Epithelial cell of prostate (primary cell): ENCODE data around the gene PPCS.

Source experiments
- DNase-seq: peaks from one replicate; pipeline ENCODE4 v3.0.0-alpha.2; 2011; ENCODE audit warnings: low read depth, low spot score
- H3K27ac ChIP-seq: fragments of 450-650 bp; 2 replicates; pipeline ENCODE4 v1.5.1; 2017; ENCODE audit warnings: mild to moderate bottlenecking

PPCS gene

DNA sequence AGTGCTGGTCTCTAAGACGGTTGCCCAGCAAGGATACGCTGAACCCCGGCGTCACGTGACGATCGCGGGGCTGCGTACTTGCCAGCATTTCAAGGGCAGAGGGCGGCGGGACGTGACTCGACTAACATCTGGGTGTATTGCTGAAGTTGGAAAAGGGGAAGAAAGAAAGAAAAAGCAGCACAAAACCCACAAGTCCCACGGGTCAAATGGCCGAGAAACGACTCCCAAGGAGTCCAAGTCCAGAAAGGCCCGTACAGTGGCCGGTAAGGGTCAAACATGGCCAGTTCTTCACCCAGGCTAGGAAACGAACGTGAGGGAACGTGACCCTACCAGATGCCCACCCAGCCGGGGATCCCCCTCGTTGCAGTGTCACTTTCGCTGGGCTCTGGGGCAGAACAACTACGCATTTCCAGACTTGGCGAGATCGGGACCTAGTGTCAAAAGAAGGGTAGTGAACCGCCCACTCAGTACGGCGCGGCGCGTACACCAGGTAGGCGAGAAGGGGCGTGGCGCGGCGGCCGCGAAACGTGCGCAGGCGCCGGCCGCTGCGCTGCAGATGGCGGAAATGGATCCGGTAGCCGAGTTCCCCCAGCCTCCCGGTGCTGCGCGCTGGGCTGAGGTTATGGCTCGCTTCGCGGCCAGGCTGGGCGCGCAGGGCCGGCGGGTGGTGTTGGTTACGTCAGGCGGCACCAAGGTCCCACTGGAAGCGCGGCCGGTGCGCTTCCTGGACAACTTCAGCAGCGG is at the start of gene PPCS, which contains the start of gene ZMYND12:
PPCS (plus strand) TSS at position 534 of the 744 bp plus-strand sequence; CDS start at position 557, 23 bp downstream.
ZMYND12 (minus strand) TSS at position 13 of the 744 bp plus-strand sequence. CDS start 25 bp downstream, outside the sequence.
- peak within 1 kb of the TSS; percentile 83 for H3K27ac ChIP-seq
- peak; percentile 40 for DNase-seq

DNA sequence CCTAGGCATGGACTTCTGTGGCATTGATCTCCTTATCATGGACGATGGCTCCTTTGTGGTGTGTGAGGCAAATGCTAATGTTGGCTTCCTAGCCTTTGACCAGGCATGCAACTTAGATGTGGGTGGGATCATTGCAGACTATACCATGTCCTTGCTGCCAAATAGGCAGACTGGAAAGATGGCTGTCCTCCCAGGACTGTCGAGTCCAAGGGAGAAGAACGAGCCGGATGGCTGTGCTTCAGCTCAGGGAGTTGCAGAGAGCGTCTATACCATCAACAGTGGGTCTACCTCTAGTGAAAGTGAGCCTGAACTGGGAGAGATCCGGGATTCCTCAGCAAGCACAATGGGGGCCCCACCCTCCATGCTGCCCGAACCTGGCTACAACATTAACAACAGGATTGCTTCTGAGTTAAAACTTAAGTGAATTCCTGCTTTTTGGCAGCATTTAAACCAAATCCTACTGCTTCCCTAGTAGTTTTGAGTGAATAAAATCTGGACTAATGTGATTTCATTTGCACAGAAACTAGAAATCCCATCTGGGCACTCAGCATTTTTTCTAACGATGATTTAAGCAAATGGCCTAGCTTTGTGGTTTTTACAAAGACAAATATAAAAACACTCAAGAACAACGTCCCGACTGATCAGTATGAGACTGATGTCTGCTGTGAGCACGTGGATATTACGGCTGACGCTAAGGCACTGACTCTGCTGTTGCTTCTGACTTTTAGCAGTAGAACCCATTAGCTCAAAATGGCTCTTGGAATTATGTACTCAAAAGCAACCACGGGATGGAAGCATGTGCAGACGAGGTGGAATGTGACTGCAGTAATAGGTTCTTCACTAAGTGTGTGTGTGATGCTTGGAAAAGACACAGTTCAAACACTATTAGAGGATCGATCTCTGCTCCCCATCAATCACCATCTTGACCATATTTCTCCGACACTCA is 41.5 kb upstream of the PPCS start:
- H3K27ac ChIP-seq = no peak overlapping the region
- DNase-seq = no peak

DNA sequence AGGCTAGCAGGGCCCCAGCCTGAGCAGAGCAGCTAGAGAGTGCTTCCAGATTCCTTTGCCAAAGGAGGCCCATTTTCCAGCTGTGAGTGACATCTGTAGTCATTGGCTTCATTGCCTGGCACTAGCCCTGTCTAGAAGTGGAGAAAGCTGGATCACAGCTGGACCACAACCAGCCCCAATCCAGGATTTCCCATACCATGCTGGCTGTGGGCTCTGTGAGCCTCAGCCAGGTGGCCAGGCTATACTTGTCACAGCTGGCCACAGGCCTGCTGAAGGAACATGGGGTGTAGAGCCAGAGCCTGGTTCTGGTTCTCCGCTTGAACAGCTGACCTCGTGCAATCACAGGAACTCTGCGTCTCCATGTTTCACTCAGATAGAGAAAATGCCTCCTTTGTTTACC is 39.2 kb upstream of the PPCS start:
- H3K27ac ChIP-seq = no peak overlapping the region
- DNase-seq = no peak

DNA sequence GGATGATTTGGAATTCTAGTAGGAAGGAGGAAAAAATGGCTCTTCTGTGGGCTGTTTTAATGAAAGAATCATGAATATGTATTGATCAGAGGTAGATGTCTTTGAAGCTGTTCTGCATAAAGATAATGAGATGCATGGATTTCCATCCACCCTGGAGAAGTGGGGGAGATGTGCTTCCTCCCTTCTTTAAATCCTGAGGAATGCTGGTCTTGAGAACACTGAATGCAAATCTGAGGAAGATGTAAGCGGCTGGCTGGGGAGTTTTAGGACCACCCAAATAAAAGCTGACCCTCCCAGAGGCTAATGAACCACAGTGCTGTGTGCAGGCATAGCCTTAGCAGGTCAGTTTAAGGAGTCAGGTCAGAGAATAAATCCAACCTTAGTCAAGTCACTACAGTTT is 37.8 kb upstream of the PPCS start:
- DNase-seq = no peak
- no peak overlapping the region for H3K27ac ChIP-seq

DNA sequence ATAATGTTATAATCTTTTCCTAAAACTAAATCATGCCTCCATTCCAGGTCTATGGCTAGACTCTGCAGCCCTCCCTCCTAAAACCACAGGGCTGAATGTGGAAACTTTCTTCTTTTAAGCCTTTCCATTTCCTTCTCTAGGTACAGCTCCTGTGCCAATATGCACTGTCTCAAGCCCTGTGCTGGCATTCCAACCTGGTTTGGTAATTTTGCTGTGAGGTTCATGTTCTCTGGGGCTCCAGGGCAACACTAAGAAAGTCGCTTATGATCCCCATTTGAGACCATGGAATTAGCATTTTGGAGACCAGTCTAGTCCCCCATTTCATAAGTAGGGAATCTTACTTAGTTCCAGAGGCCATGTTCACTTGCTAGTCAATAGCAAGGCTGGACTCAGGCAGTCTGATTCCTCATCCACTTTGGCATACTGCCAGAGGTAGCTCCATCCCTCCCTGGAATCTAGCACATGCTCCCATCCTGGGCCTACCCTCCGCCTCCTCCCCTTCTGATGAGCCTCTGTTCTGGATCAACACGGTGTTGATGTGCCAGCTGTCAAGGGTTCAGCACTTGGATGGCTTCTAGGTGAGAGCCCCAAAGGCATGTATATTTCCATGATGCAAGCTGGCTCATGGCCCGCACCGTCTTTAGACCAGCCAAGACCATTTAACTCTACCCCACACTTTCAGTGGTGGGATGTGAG is 37.1 kb upstream of the PPCS start:
- H3K27ac ChIP-seq = no peak overlapping the region
- DNase-seq = no peak

DNA sequence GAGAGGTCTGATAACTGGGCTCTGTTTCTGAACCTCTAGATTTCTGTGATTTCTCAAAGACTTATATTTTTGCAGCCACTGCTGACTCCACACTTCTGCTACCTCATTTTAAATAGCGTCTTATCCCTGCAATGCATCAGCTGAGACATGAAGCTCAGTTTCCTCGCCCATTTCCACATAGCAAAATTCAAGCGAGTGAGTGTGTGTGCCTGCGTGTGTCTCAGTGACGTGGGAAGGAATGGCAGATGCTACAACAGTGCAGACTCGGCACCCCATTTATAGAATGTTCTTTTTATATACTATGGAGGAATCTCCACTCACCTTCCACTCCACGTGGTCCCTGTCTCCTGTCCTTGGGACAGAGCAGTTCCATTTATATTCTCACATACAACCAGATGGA is 36.2 kb upstream of the PPCS start:
- no peak overlapping the region for H3K27ac ChIP-seq
- DNase-seq = no peak

DNA sequence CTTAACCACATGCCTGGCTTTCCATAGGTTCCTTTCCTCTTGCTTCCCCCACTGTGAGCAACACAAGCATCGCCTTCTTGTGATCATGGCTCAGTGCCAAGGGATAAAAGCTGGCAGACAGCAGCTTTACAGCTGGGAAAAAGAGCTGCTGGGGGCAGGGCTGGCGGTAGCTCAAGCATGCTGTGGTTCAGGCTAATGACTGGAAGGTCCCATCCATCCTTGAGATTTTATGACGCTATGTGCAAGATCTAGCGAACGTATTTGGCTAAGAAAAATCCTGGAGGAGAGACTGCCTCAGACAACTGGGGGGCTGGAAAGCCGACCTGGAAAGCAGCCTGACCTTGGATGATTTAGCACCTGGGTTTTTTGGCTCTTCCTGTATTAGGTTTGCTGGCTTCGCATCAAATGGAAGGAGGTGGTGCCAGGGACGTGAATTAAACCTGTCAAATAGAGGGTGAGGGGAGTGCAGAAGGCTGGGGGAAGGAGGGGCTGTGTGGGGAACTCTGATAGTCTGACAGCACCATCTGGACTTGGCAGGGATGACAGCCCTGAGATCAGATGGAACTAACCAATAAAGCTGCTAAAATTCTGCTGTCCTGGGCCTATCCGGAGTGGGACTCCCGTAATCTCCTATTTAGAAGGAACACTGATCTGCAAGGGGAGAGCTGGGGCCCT is 35.3 kb upstream of the PPCS start:
- DNase-seq = peak; percentile 5
- H3K27ac ChIP-seq = no peak overlapping the region

DNA sequence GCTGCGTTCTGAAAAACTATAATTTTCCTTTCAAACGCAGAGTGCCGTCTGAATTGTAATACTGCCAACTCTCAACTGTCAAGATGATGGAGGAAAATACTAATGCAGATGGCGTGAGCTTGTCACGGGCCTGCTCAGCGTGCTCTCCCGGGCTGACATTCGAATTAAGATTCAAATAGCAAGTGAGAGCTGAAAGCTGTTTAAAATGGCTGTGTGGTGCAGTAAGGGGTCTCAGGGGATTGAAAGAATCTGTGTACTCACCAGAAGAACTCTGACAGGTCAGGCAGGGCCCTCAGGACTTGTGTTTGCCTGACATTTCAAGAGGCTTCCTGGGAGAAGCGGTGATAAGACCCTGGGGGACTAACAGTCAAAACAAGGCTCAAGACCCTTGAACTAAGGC is 33.6 kb upstream of the PPCS start:
- no peak for DNase-seq
- no peak overlapping the region for H3K27ac ChIP-seq

DNA sequence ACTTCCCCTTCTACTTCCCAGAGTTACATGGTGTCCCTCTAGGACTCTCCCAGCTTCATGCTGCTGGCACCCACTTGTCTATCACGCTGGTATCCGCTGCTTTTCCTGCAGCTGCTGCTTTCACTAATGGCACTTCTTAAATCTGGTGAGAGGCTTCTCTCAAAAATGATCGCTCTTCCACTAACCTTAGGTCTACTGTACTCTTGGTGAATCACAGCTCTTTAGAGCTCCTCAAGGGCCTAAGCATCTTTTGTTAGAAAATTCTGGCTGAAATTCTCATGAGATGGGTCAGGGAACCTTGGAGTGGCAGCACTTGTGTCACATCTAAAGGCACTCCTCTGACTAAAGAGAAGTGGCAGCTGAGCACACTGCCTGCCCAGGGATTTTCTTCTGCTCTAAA is 32.7 kb upstream of the PPCS start:
- DNase-seq = no peak
- no peak overlapping the region for H3K27ac ChIP-seq

DNA sequence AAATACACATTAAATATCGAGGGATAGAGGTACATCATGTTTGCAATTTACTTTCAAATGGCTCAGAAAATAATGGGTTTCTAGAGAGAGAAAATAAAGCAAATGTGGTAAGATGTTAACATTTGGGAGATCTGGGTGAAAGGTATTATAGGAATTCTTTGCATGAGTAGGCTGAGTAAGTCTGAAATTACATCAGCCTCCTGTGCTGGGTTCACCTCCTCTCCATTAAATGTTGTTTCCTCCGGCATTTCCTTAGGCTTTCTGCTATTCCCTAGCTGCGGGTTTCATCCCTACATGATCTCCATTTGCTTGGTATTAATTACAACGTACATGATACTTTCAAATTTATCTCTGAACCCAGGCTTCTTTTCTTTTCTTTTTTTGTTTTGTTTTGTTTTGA is 32.1 kb upstream of the PPCS start:
- no peak for DNase-seq
- no peak overlapping the region for H3K27ac ChIP-seq

DNA sequence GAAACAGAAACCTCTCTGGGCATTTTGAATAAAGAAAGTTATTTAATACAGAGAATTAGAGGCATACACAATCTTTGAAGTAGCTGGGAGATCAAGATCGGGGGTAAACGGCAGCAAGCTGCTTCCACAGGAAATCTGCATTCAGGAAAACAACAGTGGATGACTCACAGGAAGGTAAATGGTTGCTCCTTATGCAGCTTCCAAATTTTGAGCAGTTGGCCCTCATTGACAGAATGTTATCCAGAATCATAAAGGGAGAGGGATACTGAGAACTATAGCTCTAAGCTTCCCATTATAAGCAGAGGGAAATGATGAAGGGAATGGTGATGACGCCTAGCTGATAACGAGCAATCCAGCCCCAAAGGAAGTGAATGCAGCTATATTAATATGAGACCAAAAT is 29.1 kb upstream of the PPCS start:
- no peak for DNase-seq
- no peak overlapping the region for H3K27ac ChIP-seq

DNA sequence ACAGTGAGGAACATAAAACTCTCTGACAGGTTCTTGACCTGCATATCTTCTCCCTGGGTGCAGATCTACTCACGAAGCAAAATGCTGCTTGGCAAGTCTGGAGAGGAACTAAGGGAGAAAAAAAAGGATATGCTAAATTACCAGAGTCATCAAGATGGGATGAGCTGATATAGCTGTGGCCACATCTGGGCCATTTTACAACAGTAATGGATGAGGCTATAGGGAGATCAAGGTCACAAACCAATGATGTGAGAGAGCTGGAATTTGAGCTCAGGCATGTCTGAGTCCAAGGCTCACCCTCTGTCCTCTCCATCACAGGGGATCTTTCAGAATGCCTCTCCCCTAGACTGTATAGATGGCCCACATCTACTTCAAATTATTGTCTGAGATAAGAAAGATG is 26.7 kb upstream of the PPCS start:
- DNase-seq = no peak
- no peak overlapping the region for H3K27ac ChIP-seq

DNA sequence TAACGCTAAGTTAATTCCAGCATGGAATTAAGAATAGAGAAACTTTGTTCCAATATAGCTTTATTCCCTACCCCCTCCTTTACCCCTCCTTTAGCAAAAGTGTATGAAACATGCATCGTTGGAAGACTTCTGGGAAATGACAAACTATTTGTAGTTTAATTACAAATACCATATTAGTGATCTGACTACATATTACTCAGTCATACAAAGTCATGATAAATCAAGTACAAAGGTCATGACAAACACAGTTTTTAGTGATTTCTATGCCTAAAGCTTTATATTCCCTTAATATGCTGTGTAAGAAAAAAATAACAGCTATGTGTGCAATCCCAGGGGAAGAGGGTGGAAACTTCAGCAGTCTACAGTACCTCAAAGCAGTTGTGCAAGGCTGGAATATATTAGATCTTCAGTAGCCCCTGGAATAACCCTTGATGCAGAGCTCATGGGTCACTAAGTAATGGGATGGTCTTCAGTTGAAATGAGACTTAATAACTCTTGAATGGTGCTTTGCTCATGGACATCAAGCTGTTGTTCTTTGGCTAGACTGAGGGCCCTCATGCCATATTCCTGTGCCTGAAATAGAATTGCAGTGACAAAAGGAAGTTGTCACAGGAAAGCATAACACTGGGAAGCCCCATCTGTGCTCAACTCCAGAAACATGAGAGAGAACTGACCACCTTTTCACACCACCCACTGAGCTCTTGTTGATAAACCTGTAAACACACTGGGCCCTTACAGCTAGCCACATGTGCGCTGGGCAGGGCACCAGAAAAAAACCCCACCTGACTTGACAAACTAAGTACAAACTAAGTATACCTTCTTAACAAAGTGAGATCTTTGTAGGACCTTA is 25.8 kb upstream of the PPCS start:
- H3K27ac ChIP-seq = no peak overlapping the region
- no peak for DNase-seq

DNA sequence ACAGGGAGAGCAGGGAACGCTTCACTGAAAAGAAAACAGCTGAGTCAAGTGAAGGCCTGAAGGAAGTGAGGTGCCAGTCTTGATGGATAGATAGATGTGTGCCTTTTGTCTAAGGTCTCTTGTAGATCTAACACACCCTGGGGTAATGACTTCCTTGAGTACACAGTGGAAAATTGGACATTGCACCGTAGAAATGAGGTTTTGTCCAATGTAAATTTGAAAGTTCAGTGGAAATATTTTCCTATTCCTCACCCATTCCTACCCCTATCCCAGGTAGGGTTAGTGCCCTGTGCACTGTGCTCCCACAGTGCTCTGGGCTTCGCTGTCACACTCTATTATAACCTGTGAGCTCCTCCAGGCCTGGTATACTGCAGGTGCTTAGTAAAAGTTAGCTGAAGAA is 24.8 kb upstream of the PPCS start:
- no peak for DNase-seq
- no peak overlapping the region for H3K27ac ChIP-seq

DNA sequence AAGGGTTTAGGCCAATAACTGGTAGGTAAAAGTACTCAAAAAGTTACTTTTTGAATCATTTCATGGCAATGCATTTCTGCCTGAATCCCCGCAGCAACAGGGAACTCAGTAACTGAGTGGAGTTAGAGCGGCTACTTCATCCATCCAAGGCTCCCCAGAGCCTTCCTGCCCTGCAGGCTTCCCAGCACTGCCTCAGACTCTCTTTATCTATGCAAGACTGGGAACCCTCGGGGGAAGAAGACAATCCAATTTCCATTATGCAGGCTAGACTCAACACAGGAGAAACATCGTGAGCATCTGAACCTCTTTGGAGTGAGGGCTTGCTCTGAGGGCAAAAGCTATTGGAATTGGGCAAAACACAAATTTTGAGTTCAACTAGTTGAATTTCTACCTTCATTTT is 23.6 kb upstream of the PPCS start:
- H3K27ac ChIP-seq = no peak overlapping the region
- DNase-seq = no peak

DNA sequence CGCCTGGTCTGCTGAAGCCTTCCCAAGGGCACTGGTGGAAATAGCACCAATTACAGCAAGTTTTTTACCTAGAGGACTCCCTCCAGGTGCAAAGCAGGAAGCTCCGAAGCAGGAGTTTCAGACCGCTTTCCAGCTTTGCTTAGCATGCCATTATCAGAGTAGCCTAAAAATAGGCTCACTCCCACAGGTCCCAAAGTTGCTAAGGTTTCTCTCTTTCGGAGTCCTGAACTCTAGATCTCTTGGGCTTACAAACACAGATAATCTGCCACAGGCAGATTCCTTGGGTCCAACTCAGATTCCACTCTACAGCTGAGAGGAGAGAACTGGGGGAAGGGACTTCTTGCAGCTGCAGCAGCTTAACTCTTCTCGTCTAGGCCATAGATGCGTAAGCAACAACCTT is 23.0 kb upstream of the PPCS start:
- DNase-seq = no peak
- no peak overlapping the region for H3K27ac ChIP-seq

DNA sequence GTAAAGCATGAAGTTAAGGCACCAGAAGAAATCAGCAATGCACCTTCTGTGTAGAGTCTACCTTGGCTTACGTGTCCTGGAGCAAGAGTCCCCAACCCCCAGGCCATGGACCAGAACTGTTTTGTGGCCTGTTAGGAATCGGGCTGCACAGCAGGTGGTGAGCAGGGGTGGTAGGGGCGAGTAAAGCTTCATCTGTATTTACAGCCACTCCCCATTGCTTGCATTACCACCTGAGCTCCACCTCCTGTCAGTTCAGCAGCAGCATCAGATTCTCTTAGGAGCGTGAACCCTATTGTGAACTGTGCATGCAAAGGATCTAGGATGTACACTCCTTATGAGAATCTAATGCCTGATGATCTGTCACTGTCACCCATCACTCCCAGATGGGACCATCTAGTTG is 22.0 kb upstream of the PPCS start:
- no peak overlapping the region for H3K27ac ChIP-seq
- DNase-seq = no peak

DNA sequence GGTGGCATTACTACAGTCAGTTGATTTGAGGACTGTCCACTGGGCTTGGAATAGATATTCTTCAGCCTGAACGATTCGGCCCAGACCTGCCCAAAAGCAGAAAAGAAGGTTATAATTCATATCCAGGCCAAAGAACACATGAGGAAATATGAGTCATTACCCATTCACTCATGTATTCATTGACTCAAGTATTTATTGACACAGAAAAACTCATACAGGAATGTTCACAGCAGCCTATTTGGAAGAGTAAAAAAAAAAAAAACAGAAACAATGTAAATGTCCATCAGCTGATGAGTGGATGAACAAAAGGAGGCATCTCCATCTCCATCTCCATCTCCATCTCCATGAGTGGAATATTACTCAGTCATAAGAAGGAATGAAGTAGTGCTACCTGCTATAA is 16.4 kb upstream of the PPCS start:
- peak overlapping the region; percentile 22 for H3K27ac ChIP-seq
- peak; percentile 74 for DNase-seq

DNA sequence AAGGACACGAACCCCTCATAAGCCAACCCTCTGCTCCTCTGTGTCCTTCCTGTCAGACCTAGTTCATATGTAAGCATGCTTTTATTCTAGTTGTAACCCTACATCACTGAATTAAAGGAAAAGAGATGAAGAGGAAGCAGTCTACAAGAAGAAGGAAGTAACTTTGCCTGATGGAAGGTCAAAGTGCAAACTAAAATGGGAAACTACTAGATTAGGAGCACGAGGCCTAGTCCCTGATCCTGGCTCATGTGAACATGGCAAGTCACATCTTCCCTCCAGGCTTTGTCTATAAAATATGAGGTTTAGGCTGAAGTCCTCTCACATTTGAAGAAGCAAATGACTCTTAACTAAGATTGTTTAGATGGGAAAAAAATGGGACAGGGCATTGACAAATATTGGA is 13.7 kb upstream of the PPCS start:
- DNase-seq = no peak
- no peak overlapping the region for H3K27ac ChIP-seq
